C4-2B (cell line): ENCODE data around the gene AK8.

Experiments used
- ZFX ChIP-seq: fragments of 450-650 bp; IDR thresholded peaks from 2 replicates; pipeline ENCODE4 v1.6.1; 2017
- TF ChIP-seq, protein P1 (sequence below): fragments of 450-650 bp; conservative IDR thresholded peaks from 2 replicates; pipeline ENCODE4 v1.5.1; 2017; ENCODE audit warnings: mild to moderate bottlenecking

DNA sequence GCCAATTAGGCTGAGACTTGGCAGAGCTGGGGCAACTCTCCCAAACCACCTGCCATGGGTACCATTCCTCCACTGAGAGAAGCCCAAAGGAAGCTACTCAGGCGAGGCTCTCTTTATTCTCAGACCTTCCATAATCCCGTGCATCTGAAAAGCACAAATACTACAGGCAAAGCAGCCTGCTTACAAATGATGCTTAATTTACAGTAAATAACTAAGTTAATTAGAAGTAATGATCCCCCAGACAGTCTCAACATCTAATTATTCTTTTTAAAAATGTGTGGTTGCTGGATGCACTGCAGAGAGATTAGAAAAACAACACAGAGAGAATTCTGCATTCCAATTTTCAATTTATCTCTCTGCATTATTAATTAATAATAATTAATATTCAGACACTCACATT is 53.1 kb downstream of the AK8 start:
- no peak for TF ChIP-seq ZFX
- TF ChIP-seq, protein P1, sequence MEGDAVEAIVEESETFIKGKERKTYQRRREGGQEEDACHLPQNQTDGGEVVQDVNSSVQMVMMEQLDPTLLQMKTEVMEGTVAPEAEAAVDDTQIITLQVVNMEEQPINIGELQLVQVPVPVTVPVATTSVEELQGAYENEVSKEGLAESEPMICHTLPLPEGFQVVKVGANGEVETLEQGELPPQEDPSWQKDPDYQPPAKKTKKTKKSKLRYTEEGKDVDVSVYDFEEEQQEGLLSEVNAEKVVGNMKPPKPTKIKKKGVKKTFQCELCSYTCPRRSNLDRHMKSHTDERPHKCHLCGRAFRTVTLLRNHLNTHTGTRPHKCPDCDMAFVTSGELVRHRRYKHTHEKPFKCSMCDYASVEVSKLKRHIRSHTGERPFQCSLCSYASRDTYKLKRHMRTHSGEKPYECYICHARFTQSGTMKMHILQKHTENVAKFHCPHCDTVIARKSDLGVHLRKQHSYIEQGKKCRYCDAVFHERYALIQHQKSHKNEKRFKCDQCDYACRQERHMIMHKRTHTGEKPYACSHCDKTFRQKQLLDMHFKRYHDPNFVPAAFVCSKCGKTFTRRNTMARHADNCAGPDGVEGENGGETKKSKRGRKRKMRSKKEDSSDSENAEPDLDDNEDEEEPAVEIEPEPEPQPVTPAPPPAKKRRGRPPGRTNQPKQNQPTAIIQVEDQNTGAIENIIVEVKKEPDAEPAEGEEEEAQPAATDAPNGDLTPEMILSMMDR: no peak
